Endothelial cell (in vitro differentiated cells): Measurements from ENCODE around the gene LRRC40. TPM values are rescaled to one million over a fixed set of nuclear protein-coding genes. Genes with fewer than 3 reads are reported as not detected.

Experiments
- DNase-seq: peaks from one replicate; pipeline ENCODE4 v3.0.0; 2021; ENCODE audit warnings: low spot score
- H3K27ac Mint-ChIP-seq: one replicate; pipeline ENCODE4 v1.8.0; 2021; ENCODE audit warnings: mixed read lengths, inconsistent platforms; ENCODE audit not compliant: unreplicated experiment
- H3K27me3 Mint-ChIP-seq: one replicate; pipeline ENCODE4 v1.8.0; 2021; ENCODE audit warnings: mild to moderate bottlenecking, moderate library complexity, mixed read lengths, inconsistent platforms; ENCODE audit not compliant: unreplicated experiment
- H3K36me3 Mint-ChIP-seq: one replicate; pipeline ENCODE4 v1.8.0; 2021; ENCODE audit warnings: mild to moderate bottlenecking, low read depth, mixed read lengths, inconsistent platforms; ENCODE audit not compliant: unreplicated experiment
- H3K4me1 Mint-ChIP-seq: one replicate; pipeline ENCODE4 v1.8.0; 2021; ENCODE audit warnings: mild to moderate bottlenecking, mixed read lengths, inconsistent platforms; ENCODE audit not compliant: unreplicated experiment
- H3K4me3 Mint-ChIP-seq: one replicate; pipeline ENCODE4 v1.8.0; 2021; ENCODE audit warnings: mild to moderate bottlenecking, mixed read lengths, inconsistent platforms; ENCODE audit not compliant: unreplicated experiment
- H3K9me3 Mint-ChIP-seq: one replicate; pipeline ENCODE4 v1.8.0; 2021; ENCODE audit warnings: mixed read lengths, inconsistent platforms; ENCODE audit not compliant: unreplicated experiment
- total RNA-seq: library from RNA; stranded (reverse); fragmentation: NEBNext Ultra II Directional; extraction: Animal tissue kit (Norgen Biotek cat#: 25700); gene quantifications from one replicate; pipeline ENCODE4 v1.2.1, GENCODE V29; 2021; ENCODE audit not compliant: unreplicated experiment
- TF ChIP-seq, protein P1 (sequence below): fragments of 200-600 bp; sonication (generic); IDR thresholded peaks from one replicate; pipeline ENCODE4 v1.5.0; 2021; ENCODE audit warnings: antibody characterized with exemption; ENCODE audit not compliant: unreplicated experiment

The LRRC40 gene
- total RNA-seq, 1 donor from 2014 or later: 27.2 TPM

DNA sequence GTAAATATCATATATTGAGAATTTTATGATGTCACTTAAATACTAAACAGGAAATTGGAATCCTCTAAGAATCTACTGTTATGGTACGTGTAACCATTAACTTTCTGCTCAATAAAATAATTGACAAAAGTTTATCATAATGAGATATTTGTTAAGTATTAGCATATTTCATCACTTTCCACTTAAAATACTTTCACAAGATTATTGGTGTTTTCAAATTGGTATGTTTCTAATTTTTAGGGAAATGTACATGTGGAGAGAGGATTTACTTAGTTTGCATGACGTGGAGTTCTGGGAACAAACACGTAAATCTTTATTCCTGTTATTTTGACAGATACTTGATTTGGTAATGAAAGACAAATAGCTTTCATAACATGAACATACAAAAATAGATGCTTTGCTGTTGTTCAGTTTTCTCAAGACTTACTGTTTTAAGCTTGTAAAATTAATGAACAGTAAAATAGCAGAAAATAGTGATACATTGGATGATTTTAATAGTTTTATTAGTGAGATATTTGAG is 17.4 kb upstream of the LRRC40 start:
- peaks cover 2% of the 10 kb centered on the region for H3K27me3 Mint-ChIP-seq
- no peaks in the 10 kb centered on the region for H3K9me3 Mint-ChIP-seq
- peak overlapping the region; percentile 95 for H3K27ac Mint-ChIP-seq
- peaks cover 14% of the 10 kb centered on the region for H3K36me3 Mint-ChIP-seq
- DNase-seq: no peak
- H3K4me1 Mint-ChIP-seq: peaks cover 44% of the 10 kb centered on the region
- TF ChIP-seq, protein P1, sequence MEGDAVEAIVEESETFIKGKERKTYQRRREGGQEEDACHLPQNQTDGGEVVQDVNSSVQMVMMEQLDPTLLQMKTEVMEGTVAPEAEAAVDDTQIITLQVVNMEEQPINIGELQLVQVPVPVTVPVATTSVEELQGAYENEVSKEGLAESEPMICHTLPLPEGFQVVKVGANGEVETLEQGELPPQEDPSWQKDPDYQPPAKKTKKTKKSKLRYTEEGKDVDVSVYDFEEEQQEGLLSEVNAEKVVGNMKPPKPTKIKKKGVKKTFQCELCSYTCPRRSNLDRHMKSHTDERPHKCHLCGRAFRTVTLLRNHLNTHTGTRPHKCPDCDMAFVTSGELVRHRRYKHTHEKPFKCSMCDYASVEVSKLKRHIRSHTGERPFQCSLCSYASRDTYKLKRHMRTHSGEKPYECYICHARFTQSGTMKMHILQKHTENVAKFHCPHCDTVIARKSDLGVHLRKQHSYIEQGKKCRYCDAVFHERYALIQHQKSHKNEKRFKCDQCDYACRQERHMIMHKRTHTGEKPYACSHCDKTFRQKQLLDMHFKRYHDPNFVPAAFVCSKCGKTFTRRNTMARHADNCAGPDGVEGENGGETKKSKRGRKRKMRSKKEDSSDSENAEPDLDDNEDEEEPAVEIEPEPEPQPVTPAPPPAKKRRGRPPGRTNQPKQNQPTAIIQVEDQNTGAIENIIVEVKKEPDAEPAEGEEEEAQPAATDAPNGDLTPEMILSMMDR: no peak
- H3K4me3 Mint-ChIP-seq: peak overlapping the region; percentile 90

DNA sequence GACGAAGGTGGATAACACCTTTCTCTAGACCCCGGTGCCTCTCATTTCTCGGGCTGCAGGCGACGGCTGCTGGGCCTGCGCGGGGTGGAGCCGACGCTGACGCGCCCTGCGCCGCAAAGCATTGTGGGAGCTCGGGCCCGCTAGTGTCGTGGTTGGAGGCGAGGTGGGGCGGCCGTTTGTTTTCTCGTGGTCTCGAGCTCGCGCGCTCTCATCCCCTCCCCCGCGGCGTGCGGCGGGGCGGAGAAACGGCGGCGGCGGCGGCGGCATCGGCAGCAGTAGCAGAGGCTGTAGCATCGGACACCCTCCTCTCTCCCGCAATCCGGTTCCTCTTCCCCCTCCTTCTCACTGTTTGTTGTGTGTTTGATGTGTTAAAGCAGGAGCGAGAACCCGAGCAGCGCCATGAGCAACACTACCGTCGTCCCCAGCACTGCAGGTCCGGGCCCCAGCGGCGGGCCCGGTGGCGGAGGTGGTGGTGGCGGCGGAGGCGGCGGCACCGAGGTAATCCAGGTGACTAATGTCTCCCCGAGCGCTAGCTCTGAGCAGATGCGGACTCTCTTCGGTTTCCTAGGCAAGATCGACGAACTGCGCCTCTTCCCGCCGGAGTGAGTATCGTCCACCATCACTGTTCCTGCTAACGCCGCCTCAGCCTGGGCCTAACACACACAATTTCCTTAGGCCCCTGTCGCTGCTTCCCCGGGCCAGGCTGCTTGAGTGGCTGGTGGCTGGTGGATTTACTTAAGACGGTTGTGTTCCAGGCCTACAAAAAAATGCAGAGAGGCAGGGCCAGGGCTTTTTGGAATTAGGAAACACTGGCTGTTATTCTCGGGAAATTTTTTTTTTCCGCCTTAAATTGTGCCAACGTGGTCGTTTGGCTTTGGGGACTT is 16.1 kb upstream of the LRRC40 start, which contains the start of gene SRSF11:
Gene SRSF11 (plus strand): TSS at position 143 of the 884 bp plus-strand sequence. CDS start 257 bp downstream, at position 400.
- peaks cover 46% of the 10 kb centered on the region for H3K4me1 Mint-ChIP-seq
- H3K9me3 Mint-ChIP-seq: no peaks in the 10 kb centered on the region
- DNase-seq: peak; percentile 99
- peaks cover 2% of the 10 kb centered on the region for H3K27me3 Mint-ChIP-seq
- H3K4me3 Mint-ChIP-seq: peak within 1 kb of the TSS; percentile 90
- peak within 1 kb of the TSS; percentile 95 for H3K27ac Mint-ChIP-seq
- TF ChIP-seq, protein P1: no peak
- peaks cover 17% of the 10 kb centered on the region for H3K36me3 Mint-ChIP-seq

DNA sequence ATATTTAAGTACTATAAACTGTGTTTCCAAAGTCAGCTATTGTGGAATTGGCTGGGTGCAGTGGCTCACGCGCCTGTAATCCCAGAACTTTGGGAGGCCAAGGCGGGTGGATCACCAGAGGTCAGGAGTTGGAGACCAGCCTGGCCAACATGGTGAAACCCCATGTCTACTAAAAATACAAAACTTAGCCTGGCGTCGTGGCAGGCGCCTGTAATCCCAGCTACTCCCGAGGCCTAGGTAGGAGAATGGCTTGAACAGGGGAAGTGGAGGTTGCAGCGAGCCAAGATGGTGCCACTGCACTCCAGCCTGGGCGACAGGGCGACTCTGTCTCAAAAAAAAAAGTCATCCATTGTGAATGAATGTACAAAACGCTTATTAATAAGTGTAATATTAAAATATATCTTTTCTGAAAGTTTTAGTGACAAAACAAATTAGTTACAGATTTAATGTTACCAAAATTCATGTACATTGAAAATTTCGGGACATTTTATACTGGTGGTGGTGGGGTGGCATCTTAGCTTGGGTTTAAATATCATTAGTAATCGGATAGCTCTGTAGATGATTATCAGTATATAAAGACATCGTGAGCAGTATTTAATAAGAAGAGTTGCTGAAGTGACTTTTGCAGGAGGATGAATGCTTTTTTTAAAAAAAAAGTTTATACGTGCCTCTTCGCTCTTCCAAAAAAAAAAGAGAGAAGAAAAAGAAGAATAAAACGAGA is 15.3 kb upstream of the LRRC40 start:
- Mint-ChIP-seq H3K27ac (peak overlapping the region; percentile 95), H3K4me3 (peak overlapping the region; percentile 90), H3K36me3 (peaks cover 17% of the 10 kb centered on the region), H3K9me3 (no peaks in the 10 kb centered on the region), H3K27me3 (peaks cover 2% of the 10 kb centered on the region), H3K4me1 (peaks cover 45% of the 10 kb centered on the region)
- TF ChIP-seq, protein P1: no peak
- no peak for DNase-seq

- Mint-ChIP-seq H3K27ac (no peak overlapping the region), H3K9me3 (no peaks in the 10 kb centered on the region), H3K4me3 (no peak overlapping the region), H3K27me3 (peaks cover 2% of the 10 kb centered on the region), H3K4me1 (peaks cover 48% of the 10 kb centered on the region), H3K36me3 (peaks cover 21% of the 10 kb centered on the region)
- TF ChIP-seq, protein P1: no peak
- DNase-seq: no peak
These were observed 14.6 kb upstream of the LRRC40 start for GRCh38 chr1:70220015-70220414.
